Esophagus mucosa (tissue), 1 donor: Measurements from ENCODE around the gene STK33. TPM values are rescaled to one million over a fixed set of nuclear protein-coding genes. Genes with fewer than 3 reads are reported as not detected.

ENCODE experiments used
- ATAC-seq: fragments of 200-7000 bp; cut with Tn5 transposase; one replicate; pipeline ENCODE4 v1.9.1; 2020
- total RNA-seq: library from RNA; stranded (reverse); gene quantifications from one replicate; pipeline ENCODE4 v1.2.4, GENCODE V29; 2023
- donor health status: DM: yes; HTN: yes; CAD: no.

STK33 gene
- total RNA-seq, 1 donor from 2014 or later, result 0.52 TPM

- no peak for ATAC-seq
Measured at GRCh38 chr11:8372641-8373381, 221.2 kb downstream of the STK33 start.

DNA sequence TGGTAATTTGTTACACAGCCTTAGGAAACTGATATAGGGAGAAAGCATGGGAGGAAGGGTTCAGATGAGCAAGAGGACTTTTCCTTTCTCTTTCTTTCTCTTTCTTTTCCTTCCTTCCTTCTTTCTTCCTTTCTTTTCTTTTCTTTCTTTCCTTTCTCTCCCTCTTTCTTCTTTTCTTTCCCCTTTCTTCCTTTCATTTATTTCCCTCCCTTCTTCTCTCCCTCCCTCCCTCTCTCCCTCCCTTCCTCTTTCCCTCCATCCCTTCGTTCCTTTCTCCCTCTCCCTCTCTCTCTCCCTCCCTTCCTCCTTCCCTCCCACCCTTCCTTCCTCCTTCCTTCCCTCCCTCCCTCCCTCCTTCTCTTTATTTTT is 222.5 kb downstream of the STK33 start:
- ATAC-seq, result no peak

DNA sequence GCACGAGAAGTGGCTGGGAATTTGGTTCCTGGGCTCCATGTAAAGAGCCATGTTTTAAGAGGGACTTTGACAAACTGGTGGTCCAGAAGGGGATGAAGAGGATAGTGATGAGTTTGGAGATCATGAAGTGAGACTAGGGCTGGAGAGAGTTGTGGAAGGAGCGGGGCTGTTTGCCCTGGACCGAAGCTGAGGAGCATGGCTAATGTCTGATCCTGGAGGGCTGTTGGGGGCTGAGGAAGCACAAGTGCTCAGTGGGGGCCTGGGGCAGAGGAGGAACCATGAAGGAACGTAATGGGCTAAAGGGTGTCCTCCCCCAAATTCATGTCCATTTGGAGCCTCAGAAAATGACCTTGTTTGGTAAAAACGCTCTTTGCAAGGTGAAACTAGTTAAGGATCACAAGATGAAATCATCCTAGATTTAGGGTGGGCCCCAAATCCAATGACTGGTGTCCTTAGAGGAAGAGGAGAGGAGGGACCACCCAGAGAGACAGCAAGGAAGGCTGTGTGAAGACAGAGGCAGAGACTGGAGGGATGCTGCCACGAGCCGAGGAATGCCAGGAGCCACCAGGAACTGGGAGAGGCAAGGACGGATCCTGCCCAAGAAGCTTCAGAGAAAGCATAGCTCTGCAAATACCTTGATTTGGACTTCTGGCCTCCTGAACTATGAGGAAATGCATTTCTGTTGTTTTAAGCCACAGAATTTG is 223.1 kb downstream of the STK33 start:
- no peak for ATAC-seq

- ATAC-seq, result no peak
Measured at GRCh38 chr11:8369592-8370205, 224.3 kb downstream of the STK33 start.

DNA sequence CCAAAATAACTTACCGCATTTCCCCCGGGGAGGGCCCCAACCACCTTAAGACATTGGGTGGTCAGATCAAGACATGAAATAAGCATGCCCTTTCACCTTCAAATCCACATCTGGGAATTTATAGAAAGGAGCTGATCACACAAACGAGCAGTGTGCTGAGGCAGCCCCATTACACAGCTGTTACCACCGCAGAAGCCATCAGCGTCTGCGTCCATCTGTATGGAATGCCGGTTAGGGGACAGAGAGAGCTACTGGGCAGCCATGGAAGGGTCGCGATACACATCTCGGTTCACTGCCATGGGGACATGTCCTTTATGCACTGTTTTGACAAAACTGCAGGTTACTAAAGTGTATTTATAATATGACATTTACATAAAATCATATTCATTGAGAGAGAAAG is 225.3 kb downstream of the STK33 start:
- ATAC-seq, result no peak

GRCh38 chr11:8368194-8368593 is 225.8 kb downstream of the STK33 start:
- ATAC-seq, result no peak

DNA sequence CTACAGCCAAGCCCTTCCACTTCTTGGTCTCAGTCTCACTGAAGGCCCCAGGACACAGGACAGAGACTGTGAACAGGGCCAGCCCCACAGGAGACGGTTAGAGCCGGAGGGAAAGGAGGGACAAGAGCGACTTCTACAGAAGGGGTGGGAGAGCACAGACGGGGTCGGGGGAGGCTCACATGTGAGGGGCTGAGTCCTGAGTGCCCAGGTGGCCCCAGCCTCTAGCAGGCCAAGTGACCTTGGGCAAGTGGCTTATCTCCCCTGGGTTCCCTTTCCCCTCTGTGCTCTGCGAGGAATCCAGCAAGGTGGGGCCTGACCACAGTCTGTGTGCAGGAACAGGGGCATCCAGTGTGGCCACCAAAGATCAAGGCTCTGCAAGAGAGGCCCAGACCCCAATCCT is 227.7 kb downstream of the STK33 start:
- no peak for ATAC-seq

- ATAC-seq, result no peak
Measured at GRCh38 chr11:8365216-8365941, 228.6 kb downstream of the STK33 start.

GRCh38 chr11:8363921-8364320 is 230.1 kb downstream of the STK33 start:
- peak; percentile 23 for ATAC-seq

- no peak for ATAC-seq
Measured at GRCh38 chr11:8362899-8363298, 231.1 kb downstream of the STK33 start.

- no peak for ATAC-seq
Measured at GRCh38 chr11:8362491-8362890, 231.5 kb downstream of the STK33 start.

GRCh38 chr11:8361664-8362210 is 232.3 kb downstream of the STK33 start:
- no peak for ATAC-seq

DNA sequence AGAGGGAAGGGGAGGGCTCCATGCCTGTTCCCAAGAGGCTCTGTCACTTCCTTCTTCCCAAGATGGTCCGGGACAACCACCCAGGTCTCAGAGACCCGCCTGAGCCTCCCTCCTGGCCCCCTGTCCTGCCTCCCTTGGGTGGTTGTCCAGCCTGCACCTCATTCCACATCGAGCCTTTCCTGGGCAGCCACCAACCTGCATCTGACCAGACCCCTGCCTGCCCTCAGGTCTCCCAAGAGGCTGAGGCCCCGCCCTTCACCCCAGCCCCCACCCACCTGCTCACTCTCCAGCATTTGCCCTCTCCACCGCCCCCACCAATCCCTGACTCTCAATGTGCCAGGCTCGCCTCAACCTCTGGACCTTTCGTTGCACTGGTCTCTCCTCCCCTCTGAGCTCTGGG is 232.8 kb downstream of the STK33 start:
- no peak for ATAC-seq

- no peak for ATAC-seq
Measured at GRCh38 chr11:8360086-8360828, 233.8 kb downstream of the STK33 start.

DNA sequence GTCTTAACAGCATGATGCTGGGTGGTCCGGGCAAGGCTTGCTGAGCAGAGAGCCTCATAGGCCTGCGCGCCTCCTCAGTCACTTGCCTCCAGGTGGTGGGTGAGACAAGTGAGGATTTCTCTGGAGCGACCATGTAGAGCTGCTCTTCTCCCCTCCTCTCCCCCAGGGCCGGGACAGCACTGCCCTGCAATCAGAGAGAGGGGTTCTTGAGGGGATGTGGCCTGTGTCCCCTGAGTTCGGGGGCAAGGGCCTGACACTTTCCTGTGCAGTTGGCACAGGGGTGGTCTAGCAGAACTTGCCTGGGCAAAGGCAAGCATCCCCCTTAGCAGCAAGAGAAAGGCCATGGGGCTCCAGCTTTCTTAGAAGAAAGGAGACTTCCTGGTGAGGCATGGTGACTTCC is 234.5 kb downstream of the STK33 start:
- no peak for ATAC-seq

DNA sequence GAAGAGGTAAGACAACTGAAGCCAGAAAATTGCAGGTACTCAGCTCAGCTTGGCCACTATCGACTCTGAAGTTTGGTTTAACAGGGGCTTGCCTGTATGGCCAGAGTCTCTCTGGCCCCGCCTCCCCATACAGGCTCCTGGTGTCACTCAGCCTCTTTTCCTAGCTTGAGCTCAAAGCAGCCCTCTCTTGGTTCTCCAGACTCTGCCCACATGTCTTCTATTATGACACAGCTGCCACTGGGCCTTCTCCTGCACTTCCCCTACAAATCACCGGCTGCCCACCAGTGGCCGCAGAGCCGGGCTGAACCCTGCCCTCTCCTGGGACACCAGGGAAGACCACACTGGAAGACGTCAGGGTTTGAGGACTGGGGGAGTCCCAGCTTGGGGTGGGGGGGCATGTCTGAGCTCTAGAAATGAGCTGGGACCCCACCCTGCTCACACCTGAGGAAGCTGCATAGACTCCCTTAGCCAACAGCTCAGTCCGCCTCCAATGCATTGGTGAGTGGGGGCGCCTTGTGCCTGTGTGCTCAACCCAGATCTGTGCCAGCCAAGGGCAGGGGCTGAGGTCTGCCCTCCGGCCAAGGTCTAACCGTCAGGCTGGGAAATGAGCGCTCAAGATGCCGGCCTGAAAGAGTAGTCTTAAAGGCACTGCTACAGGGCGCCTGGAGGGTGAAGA is 236.0 kb downstream of the STK33 start:
- no peak for ATAC-seq

DNA sequence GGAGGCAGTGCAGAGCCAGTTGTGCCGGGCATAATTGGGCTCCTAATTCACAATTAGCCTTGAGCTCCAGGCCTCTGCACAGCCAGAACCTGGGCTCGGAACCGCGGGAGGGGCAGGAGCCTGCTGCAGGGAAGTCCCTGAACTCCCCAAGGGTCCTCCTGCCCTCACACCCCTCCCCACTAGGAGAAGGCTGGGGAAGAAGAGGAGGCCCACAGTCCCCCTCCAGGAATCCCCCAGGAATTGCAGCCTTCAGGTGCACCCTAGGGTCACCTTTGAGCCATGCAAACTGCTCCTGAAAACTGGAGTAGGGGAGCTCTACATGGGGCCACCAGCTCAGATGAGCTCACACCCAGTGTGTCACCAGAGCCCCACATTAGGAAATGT is 236.5 kb downstream of the STK33 start:
- no peak for ATAC-seq

- ATAC-seq, result no peak
Measured at GRCh38 chr11:8356721-8357504, 237.1 kb downstream of the STK33 start.

- no peak for ATAC-seq
Measured at GRCh38 chr11:8356216-8356615, 237.8 kb downstream of the STK33 start.

DNA sequence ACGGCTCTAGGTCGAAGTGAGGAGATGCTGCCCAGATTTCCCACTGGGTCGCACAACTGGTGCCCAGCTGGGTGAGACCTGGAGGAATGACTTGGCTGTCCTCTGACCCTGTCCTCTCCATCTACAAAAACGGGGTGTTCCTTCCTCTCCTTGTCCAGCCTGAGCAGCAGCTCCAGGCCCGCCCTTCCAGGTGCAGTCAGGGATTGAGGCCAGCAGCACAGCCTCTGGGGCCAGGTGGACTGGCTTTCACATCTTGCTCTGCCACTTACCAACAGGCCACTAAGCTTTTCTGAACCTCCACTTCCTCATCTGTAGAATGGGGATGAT is 238.6 kb downstream of the STK33 start:
- peak; percentile 62 for ATAC-seq
